Right lobe of liver (tissue), 6 donors: ENCODE data around the gene DNAJB1. TPM values are rescaled to one million over a fixed set of nuclear protein-coding genes. Genes with fewer than 3 reads are reported as not detected.

ENCODE experiments used
- ATAC-seq, 4 donors: fragments of 200-7000 bp; cut with Tn5 transposase; one replicate each; pipeline ENCODE4 v1.9.1; 2020; ENCODE audit warnings: mild to moderate bottlenecking in 4 of 4, moderate library complexity in 4 of 4
- DNase-seq, 3 donors: peaks; one replicate each; pipeline ENCODE4 v3.0.0-alpha.2; 2020
- H3K27ac ChIP-seq, 3 donors: fragments of 200-600 bp; one replicate each; pipeline ENCODE4 v1.8.0; 2022
- H3K27me3 ChIP-seq, 2 donors: fragments of 200-600 bp; one replicate each; pipeline ENCODE4 v1.8.0; 2022
- H3K36me3 ChIP-seq, 4 donors: fragments of 200-600 bp; sonication (generic) in 1 of 4; one replicate each; pipeline versions ENCODE4 v1.5.1 to v1.8.0; 2017 to 2022; ENCODE audit warnings: control low read depth in 1 of 4
- H3K4me1 ChIP-seq, 4 donors: fragments of 200-600 bp; sonication (generic) in 1 of 4; one replicate each; pipeline versions ENCODE4 v1.5.1 to v1.8.0; 2017 to 2022; ENCODE audit warnings: control low read depth in 1 of 4
- H3K4me3 ChIP-seq, 3 donors: fragments of 200-600 bp; one replicate each; pipeline ENCODE4 v1.8.0; 2022
- H3K9me3 ChIP-seq, 4 donors: fragments of 200-600 bp; sonication (generic) in 1 of 4; one replicate each; pipeline versions ENCODE4 v1.5.1 to v1.8.0; 2017 to 2022; ENCODE audit warnings: control low read depth in 1 of 4
- CTCF ChIP-seq, 4 donors: fragments of 200-600 bp in 3 of 4; fragments of 450-650 bp in 1 of 4; IDR thresholded peaks; one replicate each; pipeline versions ENCODE4 v1.5.1 to v1.8.0; 2016 to 2022; ENCODE audit warnings: antibody characterized with exemption in 4 of 4, mild to moderate bottlenecking in 2 of 4
- POLR2A ChIP-seq: fragments of 450-650 bp; IDR thresholded peaks from one replicate; pipeline ENCODE4 v1.6.1; 2017; ENCODE audit warnings: antibody characterized with exemption, mild to moderate bottlenecking
- WGBS: methylation state at CpG from one replicate; pipeline ENCODE4 v1.1.6; 2018; ENCODE audit warnings: low coverage, low lambda C conversion rate; ENCODE audit not compliant: insufficient coverage; ENCODE audit errors: missing lambda C conversion rate; 5-methylcytosine and 5-hydroxymethylcytosine counted together
- intact Hi-C, 2 donors: fragments of 100-400 bp; cut with DNase I; formaldehyde crosslinking; loops; one replicate each; pipeline versions ENCODE4 v1.11.2 to v1.14.1; 2022
- total RNA-seq, 6 experiments: library from RNA; depleted of rRNA in 2 of 6; stranded (reverse); fragments of >200 nt in 2 of 6; fragmentation: NEBNext Ultra II Directional in 3 of 6; extraction: Animal tissue kit (Norgen Biotek cat#: 25700) in 3 of 6; gene quantifications; one replicate each; pipeline versions ENCODE4 v1.1.0 to v1.2.4, GENCODE V29; 2016 to 2023
- donor health status: DM: no; HTN: yes; CAD: no.
- donor health status: DM: no; HTN: no; CAD: no.
- donor health status: DM: no; HTN: no; CAD: no.
- donor health status: DM: no; HTN: yes; CAD: no.
- donor health status: DM: no; HTN: yes; CAD: no.

Gene DNAJB1
- total RNA-seq, 6 experiments from 2014 or later: 35.7 to 76.8 (median 52.1) TPM

GRCh38 chr19:14475251-14476073 is 42.7 kb downstream of the DNAJB1 start, which contains the start of gene PTGER1:
Gene PTGER1 (minus strand): TSS chr19:14475354. CDS start chr19:14474320, 1,034 bp downstream.
- peaks cover 0 to 5% (median under 1%) of the 10 kb centered on the region in 4 donors for H3K36me3 ChIP-seq
- DNase-seq (no peak), ATAC-seq (peak; percentile 12 to 34 (median 27))
- H3K27me3 ChIP-seq: no peaks in the 10 kb centered on the region
- 30% methylated on average over 6 of the region's 33 CpGs for WGBS
- peaks cover 0 to 19% (median 4%) of the 10 kb centered on the region in 4 donors for H3K4me1 ChIP-seq
- intact Hi-C loops: no loop called here
- H3K9me3 ChIP-seq: no peaks in the 10 kb centered on the region
- H3K4me3 ChIP-seq: no peak within 1 kb of the TSS
- no peak for TF ChIP-seq POLR2A
- peak; percentile 15 to 39 (median 30) for TF ChIP-seq CTCF (IDR thresholded peaks at IDR 0.05)
- H3K27ac ChIP-seq: no peak within 1 kb of the TSS

DNA sequence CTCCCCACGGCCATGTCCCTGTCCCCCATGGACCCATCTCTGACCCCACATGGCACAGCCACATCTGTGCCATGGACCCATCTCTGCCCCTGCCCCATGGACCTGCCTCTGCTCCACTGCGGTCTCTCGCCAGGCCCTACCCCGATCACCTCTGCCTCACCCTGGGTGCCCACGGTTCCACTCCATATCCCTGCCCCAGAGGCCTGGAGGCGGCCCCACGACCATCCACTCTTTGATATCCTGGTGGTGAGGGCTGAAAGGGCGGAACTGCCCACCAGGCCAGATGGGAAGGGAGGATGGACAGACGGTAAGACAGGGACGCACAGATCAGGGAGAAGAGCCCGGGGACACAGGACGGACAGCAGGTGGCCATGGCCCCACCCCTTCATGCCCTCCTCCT is 43.4 kb downstream of the DNAJB1 start:
- H3K9me3 ChIP-seq: no peaks in the 10 kb centered on the region
- TF ChIP-seq POLR2A (no peak), CTCF (IDR thresholded peaks at IDR 0.05) (no peak)
- H3K27me3 ChIP-seq: no peaks in the 10 kb centered on the region
- DNase-seq (no peak), ATAC-seq (no peak)
- no peak overlapping the region for H3K4me3 ChIP-seq
- no peak overlapping the region for H3K27ac ChIP-seq
- WGBS: 42% methylated on average over 7 of the region's 12 CpGs
- H3K36me3 ChIP-seq: peaks cover 0 to 7% (median under 1%) of the 10 kb centered on the region in 4 donors
- H3K4me1 ChIP-seq: peaks cover 0 to 19% (median 4%) of the 10 kb centered on the region in 4 donors
- intact Hi-C loops: no loop called here

GRCh38 chr19:14473978-14474578 is 44.1 kb downstream of the DNAJB1 start:
- Histone ChIP-seq H3K4me1 (peaks cover 0 to 19% (median 4%) of the 10 kb centered on the region in 4 donors), H3K9me3 (no peaks in the 10 kb centered on the region), H3K4me3 (peak overlapping the region in 1 of 3 donors; percentile 26), H3K27ac (no peak overlapping the region), H3K27me3 (no peaks in the 10 kb centered on the region), H3K36me3 (peaks cover 0 to 7% (median under 1%) of the 10 kb centered on the region in 4 donors)
- WGBS: no CpG with 5 or more reads among the region's 53 CpGs
- intact Hi-C loops: no loop called here
- DNase-seq (peak in 1 of 3 donors; percentile 63), ATAC-seq (peak; percentile 22 to 68 (median 45))
- TF ChIP-seq POLR2A (no peak), CTCF (IDR thresholded peaks at IDR 0.05) (peak in 1 of 4 donors; percentile 17)

DNA sequence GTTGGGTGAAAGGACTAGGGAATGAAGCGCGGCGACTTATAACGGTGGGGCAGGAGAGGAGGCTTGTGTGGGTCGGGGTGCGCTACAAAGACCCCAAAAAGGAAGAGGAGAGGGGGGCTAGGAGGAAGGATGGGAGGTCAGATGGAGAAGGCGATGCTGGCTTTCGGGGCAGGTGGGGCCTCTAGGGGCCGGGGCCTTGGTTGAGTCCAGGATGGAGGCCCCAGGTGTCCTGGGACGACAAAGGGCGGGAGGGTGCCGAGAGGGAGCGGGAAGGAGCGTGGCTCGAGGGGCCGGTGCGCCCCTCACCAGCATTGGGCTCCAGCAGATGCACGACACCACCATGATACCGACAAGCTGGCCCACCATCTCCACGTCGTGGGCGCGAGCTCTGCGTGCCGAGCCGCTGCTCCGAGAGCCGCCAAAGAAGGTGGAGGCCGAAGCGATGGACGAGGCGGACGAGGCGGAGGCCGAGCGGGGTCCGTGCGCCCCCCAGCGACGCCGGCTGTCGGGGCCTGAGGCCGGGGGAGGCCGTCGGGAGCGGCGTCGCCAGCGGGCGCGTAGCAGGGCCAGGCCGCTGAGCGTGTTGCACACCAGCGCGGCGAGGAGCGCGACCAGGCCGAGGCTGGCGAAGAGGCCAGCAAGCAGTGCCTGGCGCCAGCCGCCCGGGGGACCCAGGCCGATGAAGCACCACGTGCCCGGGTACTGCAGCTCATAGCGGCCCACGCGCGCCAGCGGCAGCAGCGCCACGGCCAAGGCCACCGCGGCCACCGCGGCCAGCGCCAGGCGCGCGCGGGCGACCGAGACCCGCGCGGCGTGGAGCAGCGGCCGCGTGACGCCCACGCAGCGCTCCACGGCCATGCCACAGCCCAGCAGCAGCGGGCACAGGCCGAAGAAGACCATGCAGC is 44.9 kb downstream of the DNAJB1 start:
- TF ChIP-seq POLR2A (no peak), CTCF (IDR thresholded peaks at IDR 0.05) (no peak)
- intact Hi-C loops: no loop called here
- Histone ChIP-seq H3K27me3 (no peaks in the 10 kb centered on the region), H3K27ac (no peak overlapping the region), H3K4me1 (peaks cover 0 to 19% (median 4%) of the 10 kb centered on the region in 4 donors), H3K9me3 (no peaks in the 10 kb centered on the region), H3K36me3 (peaks cover 0 to 8% (median under 1%) of the 10 kb centered on the region in 4 donors), H3K4me3 (peak overlapping the region in 1 of 3 donors; percentile 26)
- ATAC-seq (peak in 1 of 4 donors; percentile 9), DNase-seq (no peak)
- WGBS: 33% methylated on average over 6 of the region's 97 CpGs
